Endothelial cell (in vitro differentiated cells): ENCODE data around the gene GNPTG. TPM values are rescaled to one million over a fixed set of nuclear protein-coding genes. Genes with fewer than 3 reads are reported as not detected.
A peak's percentile ranks its signal among the peaks of the same experiment; 100 is the strongest.

Experiments used
- DNase-seq: peaks from one replicate; pipeline ENCODE4 v3.0.0; 2021; ENCODE audit warnings: low spot score
- H3K27ac Mint-ChIP-seq: one replicate; pipeline ENCODE4 v1.8.0; 2021; ENCODE audit warnings: mixed read lengths, inconsistent platforms; ENCODE audit not compliant: unreplicated experiment
- H3K27me3 Mint-ChIP-seq: one replicate; pipeline ENCODE4 v1.8.0; 2021; ENCODE audit warnings: mild to moderate bottlenecking, moderate library complexity, mixed read lengths, inconsistent platforms; ENCODE audit not compliant: unreplicated experiment
- H3K36me3 Mint-ChIP-seq: one replicate; pipeline ENCODE4 v1.8.0; 2021; ENCODE audit warnings: mild to moderate bottlenecking, low read depth, mixed read lengths, inconsistent platforms; ENCODE audit not compliant: unreplicated experiment
- H3K4me1 Mint-ChIP-seq: one replicate; pipeline ENCODE4 v1.8.0; 2021; ENCODE audit warnings: mild to moderate bottlenecking, mixed read lengths, inconsistent platforms; ENCODE audit not compliant: unreplicated experiment
- H3K4me3 Mint-ChIP-seq: one replicate; pipeline ENCODE4 v1.8.0; 2021; ENCODE audit warnings: mild to moderate bottlenecking, mixed read lengths, inconsistent platforms; ENCODE audit not compliant: unreplicated experiment
- H3K9me3 Mint-ChIP-seq: one replicate; pipeline ENCODE4 v1.8.0; 2021; ENCODE audit warnings: mixed read lengths, inconsistent platforms; ENCODE audit not compliant: unreplicated experiment
- total RNA-seq: library from RNA; stranded (reverse); fragmentation: NEBNext Ultra II Directional; extraction: Animal tissue kit (Norgen Biotek cat#: 25700); gene quantifications from one replicate; pipeline ENCODE4 v1.2.1, GENCODE V29; 2021; ENCODE audit not compliant: unreplicated experiment
- TF ChIP-seq, protein P1 (sequence below): fragments of 200-600 bp; sonication (generic); IDR thresholded peaks from one replicate; pipeline ENCODE4 v1.5.0; 2021; ENCODE audit warnings: antibody characterized with exemption; ENCODE audit not compliant: unreplicated experiment

GNPTG gene
- total RNA-seq, 1 donor from 2014 or later: 47.9 TPM

- peak overlapping the region; percentile 91 for H3K4me3 Mint-ChIP-seq
- H3K27ac Mint-ChIP-seq: peak overlapping the region; percentile 52
- peaks cover 32% of the 10 kb centered on the region for H3K27me3 Mint-ChIP-seq
- TF ChIP-seq, protein P1, sequence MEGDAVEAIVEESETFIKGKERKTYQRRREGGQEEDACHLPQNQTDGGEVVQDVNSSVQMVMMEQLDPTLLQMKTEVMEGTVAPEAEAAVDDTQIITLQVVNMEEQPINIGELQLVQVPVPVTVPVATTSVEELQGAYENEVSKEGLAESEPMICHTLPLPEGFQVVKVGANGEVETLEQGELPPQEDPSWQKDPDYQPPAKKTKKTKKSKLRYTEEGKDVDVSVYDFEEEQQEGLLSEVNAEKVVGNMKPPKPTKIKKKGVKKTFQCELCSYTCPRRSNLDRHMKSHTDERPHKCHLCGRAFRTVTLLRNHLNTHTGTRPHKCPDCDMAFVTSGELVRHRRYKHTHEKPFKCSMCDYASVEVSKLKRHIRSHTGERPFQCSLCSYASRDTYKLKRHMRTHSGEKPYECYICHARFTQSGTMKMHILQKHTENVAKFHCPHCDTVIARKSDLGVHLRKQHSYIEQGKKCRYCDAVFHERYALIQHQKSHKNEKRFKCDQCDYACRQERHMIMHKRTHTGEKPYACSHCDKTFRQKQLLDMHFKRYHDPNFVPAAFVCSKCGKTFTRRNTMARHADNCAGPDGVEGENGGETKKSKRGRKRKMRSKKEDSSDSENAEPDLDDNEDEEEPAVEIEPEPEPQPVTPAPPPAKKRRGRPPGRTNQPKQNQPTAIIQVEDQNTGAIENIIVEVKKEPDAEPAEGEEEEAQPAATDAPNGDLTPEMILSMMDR: no peak
- no peak for DNase-seq
- no peaks in the 10 kb centered on the region for H3K9me3 Mint-ChIP-seq
- peaks cover 24% of the 10 kb centered on the region for H3K4me1 Mint-ChIP-seq
- H3K36me3 Mint-ChIP-seq: peaks cover 17% of the 10 kb centered on the region
Observed at GRCh38 chr16:1351215-1351581, 533 bp upstream of the GNPTG start.

GRCh38 chr16:1354815-1355540, 3.2 kb downstream of the GNPTG start:
- peaks cover 31% of the 10 kb centered on the region for H3K27me3 Mint-ChIP-seq
- H3K4me1 Mint-ChIP-seq: peaks cover 24% of the 10 kb centered on the region
- H3K36me3 Mint-ChIP-seq: peaks cover 25% of the 10 kb centered on the region
- DNase-seq: no peak
- no peaks in the 10 kb centered on the region for H3K9me3 Mint-ChIP-seq
- peak overlapping the region; percentile 82 for H3K27ac Mint-ChIP-seq
- TF ChIP-seq, protein P1: no peak
- peak overlapping the region; percentile 63 for H3K4me3 Mint-ChIP-seq

GRCh38 chr16:1355591-1355990, 3.9 kb downstream of the GNPTG start:
- no peak overlapping the region for H3K4me3 Mint-ChIP-seq
- H3K27me3 Mint-ChIP-seq: peaks cover 31% of the 10 kb centered on the region
- DNase-seq: no peak
- no peaks in the 10 kb centered on the region for H3K9me3 Mint-ChIP-seq
- peaks cover 19% of the 10 kb centered on the region for H3K36me3 Mint-ChIP-seq
- peaks cover 19% of the 10 kb centered on the region for H3K4me1 Mint-ChIP-seq
- no peak overlapping the region for H3K27ac Mint-ChIP-seq
- TF ChIP-seq, protein P1: no peak

- TF ChIP-seq, protein P1: no peak
- H3K4me3 Mint-ChIP-seq: no peak overlapping the region
- no peak overlapping the region for H3K27ac Mint-ChIP-seq
- H3K36me3 Mint-ChIP-seq: peaks cover 19% of the 10 kb centered on the region
- peaks cover 13% of the 10 kb centered on the region for H3K4me1 Mint-ChIP-seq
- H3K27me3 Mint-ChIP-seq: peaks cover 26% of the 10 kb centered on the region
- no peak for DNase-seq
- no peaks in the 10 kb centered on the region for H3K9me3 Mint-ChIP-seq
Observed at GRCh38 chr16:1356061-1356900, 4.5 kb downstream of the GNPTG start.
